Kidney epithelial cell (primary cell): ENCODE data around the gene AFF4. TPM values are rescaled to one million over a fixed set of nuclear protein-coding genes. Genes with fewer than 3 reads are reported as not detected.

Experiments
- DNase-seq: peaks from one replicate; pipeline ENCODE4 v3.0.0-alpha.2; 2010; ENCODE audit warnings: low read depth
- H3K27me3 ChIP-seq: 2 replicates; pipeline ENCODE4 v1.6.0; 2011; ENCODE audit warnings: low read length; ENCODE audit not compliant: control insufficient read depth, insufficient read depth
- H3K36me3 ChIP-seq: 2 replicates; pipeline ENCODE4 v1.5.1; 2011; ENCODE audit warnings: low read length; ENCODE audit not compliant: control insufficient read depth, insufficient read depth
- H3K4me3 ChIP-seq: 2 replicates; pipeline ENCODE4 v1.5.1; 2011; ENCODE audit warnings: low read depth, mild to moderate bottlenecking, control low read depth, low read length
- CTCF ChIP-seq: IDR thresholded peaks from 2 replicates; pipeline ENCODE4 v1.5.1; 2011; ENCODE audit warnings: mild to moderate bottlenecking, moderate library complexity, low read length, control low read depth, inconsistent platforms; ENCODE audit not compliant: insufficient read depth, poor library complexity, severe bottlenecking
- total RNA-seq: library from RNA; depleted of rRNA; stranded (reverse); fragments of >200 nt; gene quantifications from 2 replicates; pipeline ENCODE4 v1.2.3, GENCODE V29; 2015

The AFF4 gene
- total RNA-seq, 1 donor from 2014 or later, result 69.0 TPM

GRCh38 chr5:132901036-132901435 is 62.4 kb downstream of the AFF4 start:
- DNase-seq, result no peak
- H3K27me3 ChIP-seq, result no peaks in the 10 kb centered on the region
- peaks cover 3% of the 10 kb centered on the region for H3K36me3 ChIP-seq
- no peak for TF ChIP-seq CTCF
- no peak overlapping the region for H3K4me3 ChIP-seq

- H3K4me3 ChIP-seq, result no peak overlapping the region
- DNase-seq, result no peak
- peaks cover 3% of the 10 kb centered on the region for H3K36me3 ChIP-seq
- no peaks in the 10 kb centered on the region for H3K27me3 ChIP-seq
- TF ChIP-seq CTCF, result no peak
Measured at GRCh38 chr5:132898094-132898493, 65.3 kb downstream of the AFF4 start.

- DNase-seq, result no peak
- Histone ChIP-seq H3K27me3 (no peaks in the 10 kb centered on the region), H3K36me3 (peaks cover 4% of the 10 kb centered on the region), H3K4me3 (no peak overlapping the region)
- TF ChIP-seq CTCF, result no peak
Measured at GRCh38 chr5:132896685-132897084, 66.7 kb downstream of the AFF4 start.

- no peak for DNase-seq
- no peak overlapping the region for H3K4me3 ChIP-seq
Measured at GRCh38 chr5:132895719-132896305, 67.6 kb downstream of the AFF4 start.

GRCh38 chr5:132890817-132891216 is 72.6 kb downstream of the AFF4 start:
- DNase-seq, result no peak

More at GRCh38 chr5:132895719-132896305, 67.6 kb downstream of the AFF4 start:
- no peak for TF ChIP-seq CTCF
- Histone ChIP-seq H3K27me3 (no peaks in the 10 kb centered on the region), H3K36me3 (peaks cover 4% of the 10 kb centered on the region)

More at GRCh38 chr5:132890817-132891216, 72.6 kb downstream of the AFF4 start:
- Histone ChIP-seq H3K36me3 (peaks cover 3% of the 10 kb centered on the region), H3K27me3 (no peaks in the 10 kb centered on the region), H3K4me3 (no peak overlapping the region)
- no peak for TF ChIP-seq CTCF
